ENCODE results near the gene SEMA6B.

SEMA6B gene

DNA sequence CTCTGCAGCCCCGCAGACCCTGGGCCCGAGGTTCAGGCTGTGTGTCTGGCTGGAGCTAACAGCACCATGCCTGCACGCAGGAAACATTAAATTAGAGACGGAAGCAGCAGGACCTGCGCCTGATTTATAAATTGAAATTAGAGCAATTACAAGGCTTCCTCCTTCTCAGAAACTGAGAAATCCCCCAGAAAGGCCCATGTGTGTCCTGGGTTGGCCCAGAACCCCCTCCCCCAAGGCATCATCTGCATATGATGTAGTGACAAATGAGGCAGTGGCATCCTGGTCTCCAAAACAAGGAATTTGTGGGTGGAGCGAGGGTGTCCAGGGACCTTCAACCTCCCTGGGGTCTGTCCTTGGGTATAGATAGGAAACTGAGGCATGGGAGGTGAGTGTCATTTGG lies 27.2 kb upstream of the SEMA6B start:
- DNase-seq, result no peak

DNA sequence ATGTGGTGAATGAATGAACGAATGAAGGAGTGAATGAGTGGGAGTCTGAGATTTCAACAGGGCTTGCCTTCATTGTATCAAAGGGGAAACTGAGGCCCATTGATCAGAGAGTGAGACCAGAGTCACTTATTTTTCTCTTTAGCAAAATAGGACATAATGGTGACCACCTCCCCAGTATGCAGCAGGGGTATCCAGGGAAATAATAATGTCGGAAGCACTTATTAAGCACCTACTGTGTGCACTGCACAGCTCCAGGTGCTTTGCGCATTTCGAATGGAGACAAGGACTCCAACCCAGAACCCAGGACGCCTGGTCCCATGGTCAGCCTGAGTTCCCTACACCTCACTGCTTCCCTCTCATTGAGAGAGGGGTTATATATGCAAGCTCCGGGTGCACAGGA lies 26.8 kb upstream of the SEMA6B start:
- DNase-seq, result no peak

DNA sequence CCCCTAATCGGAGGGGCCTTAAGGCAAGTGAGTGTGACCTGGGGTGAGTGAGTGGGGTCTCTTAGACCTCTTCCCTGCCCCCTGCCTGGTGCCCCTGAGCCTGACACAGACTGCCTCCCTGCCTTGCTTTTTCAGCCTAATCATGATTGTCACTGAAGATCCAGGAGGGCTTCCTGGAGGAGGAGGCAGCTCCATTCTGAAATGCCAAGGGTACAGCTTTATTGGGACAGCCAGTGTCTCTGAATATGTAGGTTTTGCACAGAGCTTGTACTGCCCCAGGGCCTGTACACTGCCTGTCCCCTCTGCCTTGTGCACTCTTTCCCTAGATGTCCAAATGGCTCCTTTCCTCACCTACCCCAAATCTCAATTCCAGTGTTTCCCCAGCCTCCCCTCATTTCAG lies 26.1 kb upstream of the SEMA6B start:
- no peak for DNase-seq

DNA sequence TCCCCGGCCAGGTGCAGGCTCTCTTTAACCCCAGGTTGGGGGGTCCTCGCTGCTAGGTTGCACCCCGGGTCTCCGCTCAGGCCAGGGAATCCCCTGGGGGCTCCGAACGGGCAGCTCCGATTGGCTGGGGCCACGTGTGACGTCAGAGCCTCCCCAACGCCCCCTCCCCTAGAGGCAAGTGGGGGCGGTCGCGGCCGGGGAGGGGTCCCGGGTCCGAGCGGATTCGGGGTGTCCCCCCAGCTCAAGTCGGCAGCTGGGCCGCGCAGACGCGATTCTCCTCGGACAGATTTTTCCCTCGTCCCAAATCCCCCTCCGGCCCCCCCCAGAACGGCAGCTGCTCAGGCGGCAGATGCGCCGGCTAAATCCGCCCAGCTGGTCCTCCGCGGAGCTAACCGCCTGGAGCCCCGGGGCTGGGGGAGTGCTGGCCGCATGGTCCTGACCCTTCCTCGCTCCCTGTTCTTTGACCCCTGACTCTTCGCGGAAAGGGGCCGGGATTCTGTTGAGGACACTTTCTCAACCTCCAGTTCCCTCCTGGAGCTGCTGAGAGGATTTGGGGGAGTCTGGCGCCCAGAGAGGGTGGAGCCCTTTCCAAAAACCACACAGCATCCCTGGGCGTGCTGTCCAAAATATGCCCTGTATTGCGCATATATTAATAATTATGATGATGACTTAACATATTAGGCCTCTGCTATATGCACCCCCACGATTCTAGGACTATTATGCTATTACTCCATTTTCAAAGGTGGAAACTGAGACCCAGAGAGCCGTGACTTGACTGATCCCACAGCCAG lies 25.4 kb upstream of the SEMA6B start:
- no peak for DNase-seq

DNA sequence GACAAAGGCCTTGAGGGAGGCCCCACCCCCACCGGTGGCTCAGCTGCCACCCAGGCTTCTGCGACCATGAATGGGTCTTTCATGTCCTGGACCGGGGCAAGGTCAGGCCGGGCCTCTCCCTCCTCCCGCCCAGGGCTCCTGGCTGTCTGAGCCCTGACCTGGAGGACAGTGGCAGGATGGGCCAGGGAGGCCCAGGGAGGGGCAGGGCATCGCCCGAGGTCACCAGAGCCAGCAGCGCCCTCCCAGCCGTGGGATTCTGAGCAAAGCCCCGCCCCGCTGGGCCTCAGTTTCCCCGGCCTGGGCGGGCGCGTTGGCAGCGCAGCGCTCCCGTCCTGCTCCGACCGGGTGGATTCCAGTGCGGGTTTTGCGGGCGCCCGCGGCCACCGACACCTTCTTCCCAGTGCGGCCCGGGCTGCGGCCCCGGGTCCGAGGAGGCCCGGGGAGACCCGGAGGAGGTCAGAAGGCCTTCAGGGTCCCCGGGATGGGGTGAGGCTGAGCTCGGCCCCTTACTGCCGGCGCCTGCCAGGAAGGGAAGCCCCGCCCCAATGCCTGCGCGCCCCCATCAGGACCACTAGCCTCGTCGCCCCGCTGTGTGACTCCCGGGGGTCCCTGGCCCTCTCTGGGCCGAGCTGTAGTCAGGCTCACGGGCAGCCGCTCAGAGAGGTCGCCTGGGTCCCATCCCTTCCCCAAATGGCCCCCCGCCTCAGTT lies 24.6 kb upstream of the SEMA6B start:
- no peak for DNase-seq

DNA sequence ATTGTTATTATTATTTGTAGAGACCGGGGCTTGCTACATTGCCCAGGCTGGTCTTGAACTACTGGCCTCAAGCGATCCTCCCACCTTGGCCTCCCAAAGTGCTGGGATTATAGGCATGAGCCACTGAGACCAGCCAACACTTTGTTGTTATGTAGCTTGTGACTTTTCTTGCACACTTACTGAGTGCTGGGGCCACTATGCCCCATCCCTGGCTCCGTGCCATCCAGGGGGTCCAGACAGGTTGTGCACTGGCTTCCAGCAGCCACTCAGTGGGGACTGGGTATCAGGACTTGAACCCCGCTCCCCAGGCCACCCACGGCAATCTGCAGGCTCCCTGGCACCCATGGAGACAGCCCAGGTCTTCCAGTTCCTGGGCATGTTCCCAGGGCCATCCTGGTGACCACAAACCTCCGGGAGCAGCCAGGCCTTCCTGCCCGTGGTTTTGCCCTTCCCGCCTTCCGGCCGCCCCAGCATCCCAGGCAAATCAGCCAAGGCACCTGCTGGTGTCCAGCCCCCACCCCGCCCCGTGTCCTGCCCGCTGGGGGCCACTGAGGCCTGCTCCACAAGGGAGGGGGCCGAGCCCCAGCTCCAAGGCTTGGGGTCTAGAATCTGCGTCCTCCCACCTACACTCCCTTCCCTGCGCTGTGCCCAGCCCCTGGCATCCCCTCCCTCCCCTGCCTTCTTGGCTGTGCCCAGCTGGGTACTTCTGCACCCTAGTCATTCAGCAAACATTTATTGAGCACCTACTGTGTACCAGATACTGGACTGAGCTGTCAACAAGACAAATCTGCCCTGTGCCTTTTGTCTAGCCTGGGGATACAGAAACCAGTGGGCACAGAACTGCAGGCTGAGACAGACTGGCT lies 23.7 kb upstream of the SEMA6B start:
- no peak for DNase-seq

DNA sequence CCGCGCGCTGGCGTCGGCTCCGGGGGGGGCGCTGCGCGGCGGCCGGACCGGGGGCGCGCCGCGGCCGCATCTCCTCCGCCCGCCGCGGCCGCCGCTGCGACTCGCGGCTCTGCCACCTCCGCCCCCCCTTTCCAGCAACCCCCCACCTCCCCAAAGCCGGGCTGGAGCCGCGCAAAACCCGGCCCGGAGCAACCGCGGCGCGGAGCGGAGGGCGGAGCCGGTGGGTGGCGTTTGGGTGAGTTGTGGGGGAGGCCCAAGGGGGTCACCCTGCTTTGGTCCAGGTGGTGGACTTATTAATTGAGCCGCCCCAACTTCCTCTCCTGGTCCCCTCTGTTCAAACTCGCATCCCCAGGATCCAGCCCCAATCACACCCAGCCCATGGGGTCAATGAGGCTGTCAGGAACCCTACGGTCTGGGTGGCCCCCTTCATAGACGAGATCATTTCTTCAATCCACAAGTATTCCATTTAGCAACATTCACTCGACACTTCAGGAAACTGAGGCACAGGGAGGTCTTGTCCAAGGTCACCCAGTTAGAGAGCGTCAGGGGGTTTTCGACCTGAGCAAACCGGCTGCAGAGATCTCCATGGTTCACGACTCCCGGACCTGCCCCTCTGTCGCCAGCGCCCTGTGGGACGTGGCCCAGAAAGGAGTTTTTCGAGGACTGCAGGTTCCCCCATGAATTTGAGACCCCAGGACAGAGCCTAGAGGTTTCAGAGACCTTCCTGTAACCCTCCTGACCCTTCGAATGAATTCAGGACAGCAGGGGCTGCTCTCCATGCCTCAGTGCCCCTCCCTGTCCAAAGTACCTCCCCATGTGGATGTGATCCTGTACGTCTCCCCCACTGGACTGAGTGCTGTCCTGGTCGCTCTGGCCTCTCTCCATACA lies 22.4 kb upstream of the SEMA6B start:
- DNase-seq, result no peak

DNA sequence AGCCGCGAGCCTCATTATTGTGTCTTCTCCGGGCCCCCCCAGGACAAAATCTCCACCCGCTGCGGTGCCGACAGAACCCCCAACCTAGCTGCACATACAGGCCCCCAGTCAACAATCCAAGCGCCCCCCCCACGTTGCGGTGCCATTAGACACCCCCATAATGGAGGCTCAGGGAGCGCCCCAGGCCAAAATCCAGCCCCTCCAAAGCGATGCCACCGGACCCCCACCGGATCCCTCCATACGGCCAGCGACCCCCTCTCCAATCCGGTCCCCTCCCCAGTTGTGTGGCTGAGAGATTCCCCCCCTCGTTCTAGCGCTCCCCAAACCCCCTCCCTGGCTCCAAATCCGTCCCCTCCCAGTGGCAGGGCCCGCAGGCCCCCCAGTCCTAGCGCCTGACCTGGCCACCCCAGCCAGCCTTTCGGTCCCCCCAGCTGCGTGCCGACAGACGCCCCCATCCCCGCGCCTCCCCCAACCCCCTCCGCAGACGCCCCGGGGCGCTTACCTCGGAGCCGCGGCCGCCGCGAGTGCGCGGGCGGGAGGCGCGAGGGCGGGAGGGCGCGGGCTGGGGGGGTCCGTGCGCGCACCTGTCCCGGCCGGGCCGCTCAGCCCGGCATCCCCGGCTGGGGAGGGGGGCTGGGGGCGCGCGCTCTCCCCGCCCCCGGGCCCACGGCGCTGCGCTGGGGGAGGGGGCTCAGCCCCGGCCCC lies 21.6 kb upstream of the SEMA6B start:
- DNase-seq, result no peak

DNA sequence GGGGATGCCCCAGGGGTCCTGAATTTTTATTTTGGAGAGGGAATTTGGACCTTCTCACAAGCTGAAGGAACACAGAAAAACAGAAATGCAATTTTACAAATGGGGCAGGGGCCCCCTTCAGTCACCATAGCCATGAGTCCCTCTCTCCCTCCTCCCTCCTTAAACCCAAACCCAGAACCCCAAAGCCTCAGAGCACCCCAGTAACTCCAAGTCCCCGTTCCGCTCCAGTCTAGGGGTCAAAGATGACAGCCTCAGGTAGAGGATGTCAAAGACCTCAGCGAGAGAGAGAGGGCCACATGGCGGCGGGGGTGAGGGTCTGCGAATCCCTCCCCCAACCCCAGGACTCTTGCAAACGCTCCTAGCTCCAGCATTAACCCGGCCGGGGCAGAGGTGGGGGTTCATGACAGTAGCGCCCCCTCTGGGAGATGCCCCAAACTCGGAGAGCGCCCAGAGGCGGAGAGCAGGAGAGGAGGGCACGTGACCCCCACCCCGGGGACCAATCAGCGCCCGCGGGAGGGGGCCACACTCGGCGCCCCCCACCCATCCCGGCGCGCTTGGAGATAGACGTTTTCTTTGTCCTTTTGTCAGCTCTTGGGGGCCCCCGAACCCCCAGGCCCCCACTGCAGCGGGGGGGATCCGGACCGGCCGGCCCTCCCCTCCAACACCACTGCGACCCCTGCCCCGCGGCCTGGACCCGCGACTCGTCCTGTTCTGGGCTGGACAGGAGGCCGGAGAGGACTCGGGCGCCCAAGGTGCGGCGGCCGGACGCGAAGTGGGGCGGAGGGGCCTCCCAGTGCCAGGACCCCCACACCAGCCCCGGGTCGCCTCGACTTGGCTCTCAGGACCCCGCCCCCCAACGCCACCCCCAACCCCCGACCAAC lies 20.8 kb upstream of the SEMA6B start:
- no peak for DNase-seq

DNA sequence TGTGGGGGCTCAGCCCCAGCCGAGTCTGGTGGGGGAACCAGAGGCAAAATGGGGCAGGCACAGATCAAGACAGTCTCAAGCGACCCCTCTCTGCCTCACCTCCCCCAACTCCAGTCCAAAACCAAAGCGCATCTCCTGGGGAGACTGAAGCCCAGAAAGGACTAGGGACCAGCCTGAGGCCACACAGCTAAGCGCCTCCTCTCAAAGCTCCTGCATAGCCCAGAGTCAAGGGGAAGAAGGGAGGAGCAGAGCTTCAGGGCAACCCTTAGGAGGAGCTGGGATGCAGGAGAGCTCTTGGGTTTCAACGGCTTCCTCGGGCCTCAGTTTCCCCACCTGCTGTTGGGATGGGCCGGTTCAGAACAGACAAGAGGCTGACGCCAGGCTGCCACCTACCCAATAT lies 19.9 kb upstream of the SEMA6B start:
- no peak for DNase-seq

DNA sequence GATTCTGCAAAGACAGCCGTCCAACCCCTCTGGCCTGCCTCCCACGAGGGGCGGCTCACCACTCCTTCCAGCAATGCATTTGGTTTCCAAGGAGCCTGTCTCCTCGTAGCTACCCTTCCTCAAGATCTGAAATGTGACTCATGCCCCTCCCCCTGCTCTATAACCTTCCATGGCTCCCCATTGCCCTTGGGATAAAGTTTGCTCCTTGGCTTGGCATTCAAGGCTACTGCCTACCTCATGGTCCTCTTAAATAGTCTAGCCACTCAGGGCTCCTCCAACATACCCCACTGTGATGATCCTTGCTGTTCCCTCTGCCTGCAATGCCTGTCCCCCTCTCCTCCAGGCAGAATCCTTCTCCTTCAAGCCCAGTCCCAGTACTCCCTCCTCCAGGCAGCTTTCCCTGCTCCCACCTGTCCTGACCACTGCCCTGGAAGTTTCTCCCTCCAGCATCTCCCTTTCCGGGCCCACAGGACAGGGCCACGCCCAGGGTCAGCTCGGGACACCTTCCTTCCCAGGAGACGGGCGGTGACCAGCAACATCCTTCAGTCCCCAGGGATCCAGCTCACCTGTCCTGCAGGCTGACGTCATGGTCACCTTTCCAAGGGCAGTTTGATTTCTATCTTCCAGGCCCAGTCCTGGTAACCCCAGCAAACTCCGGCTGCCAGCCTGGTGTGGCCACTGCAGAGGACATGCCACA lies 19.2 kb upstream of the SEMA6B start:
- DNase-seq, result no peak

DNA sequence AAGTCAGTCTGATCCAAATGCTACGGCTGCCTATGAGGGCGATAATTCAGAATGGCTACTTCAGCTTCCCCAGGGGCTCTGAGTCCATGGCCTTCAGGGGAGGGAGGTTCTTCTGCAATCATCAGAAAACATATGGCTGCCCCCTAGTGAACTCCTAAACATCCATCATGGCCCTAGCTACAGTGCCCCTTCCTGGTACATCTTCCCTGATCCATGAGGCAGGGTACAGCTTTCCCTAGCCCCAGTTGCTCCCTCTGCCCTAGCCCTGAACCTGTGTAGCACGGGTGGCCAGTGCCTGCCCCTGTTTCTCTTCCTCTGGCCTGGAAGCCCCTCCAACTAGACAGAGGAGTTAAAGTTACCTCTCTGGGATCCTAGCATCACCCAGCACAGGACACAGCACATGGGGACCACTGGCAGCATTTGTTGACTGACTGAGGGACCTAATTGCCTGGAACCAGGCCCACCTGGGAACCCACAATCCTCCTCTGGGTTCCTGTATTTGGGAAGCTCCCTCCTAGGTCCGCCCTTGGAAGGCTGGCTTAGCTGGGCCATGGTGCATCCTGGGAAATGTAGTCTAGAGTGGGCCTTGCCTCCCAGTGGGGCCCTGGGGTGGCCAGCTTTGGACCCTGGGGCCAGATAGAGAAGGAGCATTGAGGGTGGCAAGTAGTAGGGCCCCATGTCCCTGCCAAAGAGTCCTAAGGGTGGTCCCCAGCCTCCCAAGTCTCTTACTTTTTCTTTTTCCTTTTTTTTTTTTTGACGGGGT lies 17.7 kb upstream of the SEMA6B start:
- no peak for DNase-seq

DNA sequence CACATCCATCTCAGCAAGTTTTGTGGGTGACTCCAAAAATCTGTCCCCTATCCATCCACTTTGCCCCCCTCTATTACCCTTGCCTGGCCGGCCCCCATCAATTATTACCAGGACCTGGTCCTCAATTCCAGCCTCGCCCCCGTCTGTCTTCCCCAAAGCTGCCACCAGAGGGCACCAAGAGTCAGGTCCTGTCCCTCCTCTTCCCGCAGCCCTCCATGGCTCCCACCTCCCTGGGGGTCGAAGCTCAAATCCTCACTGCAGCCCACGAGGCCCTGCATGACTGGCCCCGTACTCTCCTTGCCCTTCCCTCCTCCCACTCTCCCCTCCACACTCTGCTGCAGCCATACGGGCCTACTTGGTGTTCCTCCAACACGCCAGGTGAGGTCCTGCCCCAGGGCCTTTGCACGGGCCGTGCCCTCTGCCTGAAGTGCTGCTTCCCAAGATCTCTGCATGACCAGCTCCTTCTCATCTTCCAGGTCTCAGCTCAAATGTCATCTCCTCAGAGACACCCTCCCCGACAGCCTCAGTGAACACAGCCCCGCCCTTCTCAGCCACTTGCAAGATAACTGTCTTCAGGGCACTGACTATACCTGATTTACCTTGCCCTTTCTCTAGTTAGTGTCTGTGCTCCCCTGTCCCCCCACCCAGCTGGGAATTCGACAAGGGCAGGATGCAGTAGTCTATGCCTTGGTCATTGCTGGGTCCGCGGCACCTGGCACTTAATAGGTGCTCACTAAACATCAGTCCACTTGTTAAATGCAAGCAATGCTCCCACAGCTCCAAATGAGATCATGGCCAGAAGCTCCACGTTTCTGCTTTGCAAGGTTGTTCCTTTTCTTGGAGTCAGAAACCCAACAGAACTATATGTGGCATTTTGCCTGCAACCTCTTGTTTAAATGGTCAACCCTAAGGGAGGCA lies 16.8 kb upstream of the SEMA6B start:
- peak; percentile 41 to 71 (median 56) for DNase-seq

DNA sequence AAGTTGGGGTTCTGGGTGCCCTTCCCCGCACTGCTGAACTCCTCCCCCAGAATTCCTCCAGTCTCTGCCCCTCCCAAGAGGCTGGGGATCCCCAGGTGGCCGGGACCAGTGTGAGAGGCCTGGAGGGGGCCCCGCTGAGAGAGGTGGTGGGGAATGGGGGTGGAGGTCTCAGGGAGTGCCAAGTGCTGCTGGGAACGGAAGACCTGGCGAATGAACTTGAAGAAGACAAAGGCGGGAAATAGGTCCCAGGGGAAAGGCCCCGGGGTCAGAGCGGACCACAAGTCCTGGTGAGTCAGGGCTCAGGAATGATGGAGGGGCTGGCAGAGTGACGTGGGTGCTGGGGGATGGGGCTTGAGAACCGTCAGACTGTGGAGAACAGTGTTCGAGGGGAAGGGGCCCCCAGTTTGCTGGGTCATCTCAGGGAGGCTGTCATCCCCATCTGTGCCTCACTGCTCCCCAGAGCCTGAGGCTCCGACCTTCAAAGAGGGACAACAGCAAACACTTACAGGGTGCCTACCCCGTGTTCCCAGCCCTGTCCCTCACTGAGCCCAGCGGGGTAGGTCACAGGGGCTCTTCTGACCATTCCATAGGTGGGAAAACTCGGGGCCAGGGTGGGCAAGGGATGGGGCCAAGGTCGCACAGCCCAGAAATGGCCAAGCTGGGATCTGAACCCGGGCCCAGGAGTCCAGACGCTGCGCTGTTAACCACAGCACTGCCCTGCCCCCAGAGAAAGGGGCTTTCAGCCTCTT lies 16.0 kb upstream of the SEMA6B start:
- no peak for DNase-seq

DNA sequence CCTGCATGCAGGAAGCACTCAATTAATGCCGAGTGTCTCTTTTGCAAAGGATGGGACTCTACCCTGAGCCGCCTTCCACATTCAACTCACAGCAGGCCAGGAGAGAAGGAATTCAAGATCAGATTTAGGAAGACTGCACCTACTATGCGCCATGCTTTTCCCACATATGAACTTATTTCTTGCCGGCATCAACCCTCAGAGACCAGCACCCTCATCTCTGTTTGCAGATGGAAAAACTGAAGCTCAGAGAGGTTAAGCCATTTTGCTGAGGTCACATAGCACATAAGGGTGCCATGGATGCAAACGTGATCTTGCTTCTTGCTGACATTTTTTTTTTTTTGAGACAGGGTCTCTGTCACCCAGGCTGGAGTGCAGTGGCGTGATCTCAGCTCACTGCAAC lies 14.2 kb upstream of the SEMA6B start:
- no peak for DNase-seq

DNA sequence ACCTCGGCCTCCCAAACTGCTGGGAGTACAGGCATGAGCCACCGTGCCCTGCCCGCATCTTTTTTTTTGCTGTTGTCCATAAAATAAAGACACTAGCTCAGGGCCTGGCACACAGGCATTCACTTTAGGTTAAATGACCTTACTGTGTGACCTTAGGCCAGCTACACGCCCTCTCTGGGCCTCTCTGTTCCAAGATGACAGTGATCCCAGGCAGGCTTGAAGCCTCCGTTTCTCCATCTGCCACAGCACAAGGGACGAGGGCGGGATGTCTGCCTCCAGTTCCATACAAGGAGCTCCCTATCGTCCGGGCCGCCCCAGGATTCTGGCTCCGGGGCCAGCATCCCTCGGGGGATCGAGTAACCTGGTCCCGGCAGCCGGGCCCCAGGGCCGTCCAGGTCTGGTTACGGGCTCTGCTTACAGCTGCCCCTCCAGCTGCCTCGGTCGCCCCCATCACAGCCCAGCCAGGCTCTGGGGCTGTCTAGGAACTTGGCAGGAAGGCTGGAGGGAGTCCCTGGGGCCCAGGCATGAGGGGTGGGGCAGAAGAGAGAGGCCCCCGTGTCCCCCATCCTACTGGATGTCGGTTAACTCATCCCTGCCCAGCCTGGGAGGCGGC lies 11.9 kb upstream of the SEMA6B start:
- DNase-seq, result no peak

DNA sequence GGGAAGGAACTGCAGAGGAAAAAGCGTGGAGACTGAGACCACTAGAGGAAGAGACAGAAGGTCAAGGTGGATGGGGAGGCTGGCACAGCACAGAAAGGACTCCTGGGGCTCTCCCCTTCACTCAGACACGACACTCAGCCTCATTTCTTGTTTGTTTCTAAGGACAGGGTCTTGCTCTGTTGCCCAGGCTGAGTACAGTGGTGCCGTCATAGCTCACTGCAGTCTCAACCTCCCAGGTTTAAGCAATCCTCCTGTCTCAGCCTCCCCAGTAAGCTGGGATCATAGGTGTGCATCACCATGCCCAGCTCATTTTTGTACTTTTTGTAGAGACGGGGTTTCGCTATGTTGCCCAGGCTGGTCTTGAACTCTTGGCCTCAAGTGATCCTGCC lies 11.4 kb upstream of the SEMA6B start:
- DNase-seq, result no peak

All from activated CD4-positive, CD25-positive, alpha-beta regulatory T cell (primary cell).